Fibroblast of the conjunctiva (primary cell): ENCODE data around the gene KCNQ1.
A peak's percentile ranks its signal among the peaks of the same experiment; 100 is the strongest.

Experiments
- DNase-seq: peaks from one replicate; pipeline ENCODE4 v3.0.0-alpha.2; 2010; ENCODE audit warnings: low read depth

The KCNQ1 gene

DNA sequence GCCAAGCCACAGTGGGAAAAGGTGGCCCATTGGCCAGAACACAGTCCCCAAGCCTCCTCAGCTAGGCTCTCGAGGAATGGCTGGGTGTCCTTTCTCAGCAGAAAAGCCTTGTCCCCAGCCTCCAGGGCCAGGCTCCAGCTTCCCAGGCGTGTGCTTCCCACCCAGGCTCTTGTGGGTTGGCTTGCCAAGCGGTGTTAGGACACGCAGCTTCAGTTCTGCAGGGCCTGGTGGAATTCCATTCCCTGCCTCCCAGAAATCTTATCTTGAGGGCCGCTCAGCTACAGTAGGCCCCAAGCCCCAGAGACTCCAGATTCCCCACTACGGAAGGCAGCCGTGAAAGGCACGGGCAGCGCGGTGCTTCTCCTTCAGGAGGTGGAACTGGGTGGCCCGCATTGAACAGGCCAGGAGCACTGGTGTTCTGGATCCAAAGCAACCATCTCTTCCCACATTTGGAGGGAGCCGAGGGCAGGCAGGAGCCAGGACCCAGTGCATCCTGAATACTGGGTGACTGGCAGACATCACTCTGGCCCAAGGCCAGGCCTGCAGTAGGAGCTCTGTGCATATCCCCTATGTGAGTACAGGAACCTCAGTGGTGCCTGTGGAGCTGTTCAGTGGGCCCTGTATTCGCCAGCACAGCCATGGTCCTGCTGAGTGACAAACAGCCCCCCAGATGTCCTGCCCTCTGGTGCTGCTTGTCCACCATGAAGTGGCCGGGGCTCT is 271.7 kb downstream of the KCNQ1 start:
- DNase-seq, result no peak

DNA sequence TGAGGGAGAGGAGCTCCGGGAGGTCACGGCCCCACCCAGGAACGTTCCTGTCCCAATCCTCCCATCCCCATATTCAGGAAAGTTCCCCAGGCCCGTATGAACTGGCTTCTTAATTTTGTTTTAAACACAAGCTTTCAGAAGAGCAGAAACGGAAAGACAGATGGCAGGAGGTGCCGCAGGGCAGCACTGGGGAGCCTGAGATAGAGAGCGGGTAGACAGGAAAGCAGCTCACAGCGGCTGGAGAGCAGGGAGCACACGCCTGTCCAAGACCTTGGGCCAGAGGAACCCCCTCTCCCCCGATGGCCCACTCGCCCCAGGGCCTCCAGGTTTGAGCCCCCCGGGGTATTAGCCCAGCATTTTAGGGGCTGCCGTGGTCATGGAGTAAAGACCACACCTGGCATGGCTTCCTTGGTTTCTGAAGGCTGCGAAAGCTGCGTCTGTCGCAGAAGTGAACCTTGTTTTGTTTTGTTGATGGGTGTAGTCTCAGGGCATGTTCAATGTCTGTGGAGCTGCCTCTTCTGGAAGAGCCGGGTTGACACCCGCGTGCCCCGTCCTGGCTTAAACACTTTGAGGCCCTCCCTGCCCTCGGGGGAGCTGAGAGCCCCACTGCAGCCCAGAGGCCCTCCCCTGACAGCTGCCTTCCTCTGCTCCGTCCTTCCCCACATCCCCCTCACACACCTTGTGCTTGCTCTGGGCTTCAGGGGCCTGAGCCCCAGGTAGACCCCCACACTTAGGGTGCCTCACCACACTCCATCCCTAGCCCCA is 272.9 kb downstream of the KCNQ1 start:
- no peak for DNase-seq

DNA sequence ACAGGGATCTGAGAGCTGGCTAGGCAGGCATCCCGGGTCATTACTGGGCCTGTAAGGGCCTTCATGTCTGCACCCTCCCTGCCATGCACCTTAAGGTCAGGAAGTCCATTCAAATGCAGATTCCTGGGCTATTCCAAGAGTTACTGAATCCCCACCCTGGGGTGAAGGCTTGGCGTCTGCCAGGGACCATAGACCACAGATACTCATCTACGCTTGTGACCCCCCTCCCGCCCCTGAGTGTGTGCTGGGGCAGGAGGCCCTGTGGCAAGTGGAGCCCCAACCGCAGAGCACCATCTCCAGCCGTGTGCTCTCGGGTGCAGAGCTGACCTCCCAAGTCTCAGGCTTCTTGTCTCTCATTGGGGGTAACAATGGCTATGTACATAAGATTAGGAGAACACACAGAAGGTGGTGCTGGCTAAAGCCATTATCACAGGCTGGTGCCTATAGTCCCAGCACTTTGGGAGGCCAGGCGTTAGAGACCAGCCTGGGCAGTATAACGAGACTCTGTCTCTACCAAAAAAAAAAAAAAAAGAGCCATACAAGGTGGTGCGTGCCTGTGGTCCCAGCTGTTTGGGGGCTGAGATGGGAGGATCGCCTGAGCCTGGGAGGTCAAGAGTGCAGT is 274.1 kb downstream of the KCNQ1 start:
- no peak for DNase-seq

DNA sequence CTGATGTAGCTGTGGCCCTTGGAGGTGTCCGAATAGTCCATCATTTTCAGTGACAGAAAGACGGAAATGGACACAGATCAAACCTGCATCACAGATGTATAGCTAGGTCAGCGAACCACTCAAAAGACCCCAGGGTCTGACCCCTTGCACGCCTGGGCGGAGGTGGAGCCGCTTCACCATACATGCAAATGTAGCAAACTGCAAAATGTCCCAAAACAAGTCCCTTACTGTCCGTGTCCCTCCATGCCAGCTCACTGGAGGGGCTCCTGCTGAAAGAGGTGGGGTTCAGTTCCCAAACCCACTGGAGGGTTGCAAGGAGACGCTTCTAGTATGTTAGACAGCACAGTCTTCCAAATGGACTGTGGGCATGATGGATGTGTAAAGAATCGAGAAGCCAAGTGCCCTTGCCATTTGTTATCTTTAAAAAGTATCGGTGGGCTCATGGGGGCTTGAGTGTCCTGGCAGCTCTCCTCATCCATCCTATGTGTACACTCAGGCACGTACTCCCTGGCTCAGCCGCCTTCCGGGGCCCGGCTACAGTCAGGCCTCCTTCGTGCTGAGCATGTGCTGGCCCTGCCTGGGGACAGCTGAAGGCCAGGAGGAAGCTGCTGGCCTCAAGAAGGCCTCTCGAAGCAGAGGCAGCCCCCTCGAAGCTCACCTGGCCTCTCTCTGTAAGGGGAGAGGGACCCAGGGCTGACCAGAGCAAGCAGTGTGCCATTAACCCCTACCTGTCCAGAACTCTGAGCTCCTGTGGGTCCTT is 275.2 kb downstream of the KCNQ1 start:
- DNase-seq, result no peak

DNA sequence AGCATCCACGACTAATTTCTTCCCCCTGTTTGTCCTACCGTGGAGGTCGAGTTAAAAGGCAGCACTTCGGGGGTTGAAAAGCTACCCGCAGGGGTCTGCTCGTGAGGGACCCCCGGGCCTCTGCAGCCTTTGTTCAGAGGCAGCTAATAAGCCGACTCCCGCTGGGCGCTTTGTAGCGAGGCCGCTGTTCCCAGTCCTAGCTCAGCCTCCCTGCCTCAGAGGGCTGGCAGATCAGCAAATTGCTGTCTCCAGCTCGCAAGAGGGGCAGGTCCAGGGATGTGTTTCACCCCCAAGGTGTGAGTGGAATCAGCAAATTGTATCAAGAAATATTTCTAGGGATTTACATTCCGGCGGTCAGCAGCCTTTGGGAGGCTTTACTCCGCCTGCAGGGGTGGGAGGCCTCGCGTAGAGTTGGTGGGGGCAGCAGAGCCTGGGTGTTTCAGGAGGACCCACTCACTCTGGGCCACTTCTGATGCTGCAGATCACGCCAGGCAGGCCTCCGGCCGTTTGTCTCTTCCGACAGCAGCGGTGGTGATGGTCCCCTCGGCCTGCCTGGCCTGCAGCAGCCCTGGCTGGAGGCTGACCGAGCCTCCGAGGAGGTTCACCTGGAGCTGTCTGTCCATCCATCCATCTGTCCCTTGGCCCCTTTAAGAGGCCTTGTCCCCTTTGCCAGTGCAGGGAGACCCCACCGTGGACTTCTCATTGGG is 276.6 kb downstream of the KCNQ1 start:
- DNase-seq, result no peak

DNA sequence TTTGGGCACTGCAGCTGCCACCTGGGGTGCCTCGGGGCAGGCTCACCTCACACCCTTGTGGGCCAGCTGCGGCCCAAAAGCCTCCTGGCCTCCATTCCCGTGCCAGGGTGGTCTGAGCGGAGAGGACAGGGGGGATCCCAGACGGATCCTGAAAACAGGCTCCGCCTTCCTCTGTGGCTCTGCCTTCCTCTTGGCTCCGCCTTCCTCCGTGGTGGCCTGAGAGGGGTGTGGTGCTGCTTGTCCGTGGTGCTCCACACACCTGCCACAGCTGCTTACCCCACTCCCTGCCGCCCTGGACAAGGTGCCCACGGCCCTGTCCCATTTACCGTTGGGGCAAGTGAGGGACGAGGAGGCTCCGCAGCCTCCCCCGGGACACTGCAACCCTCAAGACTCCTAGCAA is 278.1 kb downstream of the KCNQ1 start:
- no peak for DNase-seq

DNA sequence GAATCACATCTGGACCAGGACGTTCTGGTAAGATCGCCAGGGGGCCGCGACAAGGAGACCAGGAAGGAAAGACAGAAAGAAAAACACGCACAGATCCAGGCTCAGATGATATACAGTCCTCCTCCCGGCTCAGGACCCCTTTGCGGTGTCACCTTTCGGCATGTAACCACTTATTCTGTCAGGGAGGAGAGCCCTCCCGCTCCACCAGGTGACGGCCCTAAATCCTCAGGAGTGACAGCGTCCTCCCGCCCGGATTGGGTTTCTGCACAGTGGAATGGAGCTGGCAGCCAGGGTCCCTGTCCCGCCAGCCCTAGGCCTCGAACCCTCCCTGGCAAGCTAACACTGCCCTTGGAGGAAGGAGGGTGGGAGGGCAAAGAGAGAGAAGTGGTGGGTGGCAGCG is 279.3 kb downstream of the KCNQ1 start:
- no peak for DNase-seq

DNA sequence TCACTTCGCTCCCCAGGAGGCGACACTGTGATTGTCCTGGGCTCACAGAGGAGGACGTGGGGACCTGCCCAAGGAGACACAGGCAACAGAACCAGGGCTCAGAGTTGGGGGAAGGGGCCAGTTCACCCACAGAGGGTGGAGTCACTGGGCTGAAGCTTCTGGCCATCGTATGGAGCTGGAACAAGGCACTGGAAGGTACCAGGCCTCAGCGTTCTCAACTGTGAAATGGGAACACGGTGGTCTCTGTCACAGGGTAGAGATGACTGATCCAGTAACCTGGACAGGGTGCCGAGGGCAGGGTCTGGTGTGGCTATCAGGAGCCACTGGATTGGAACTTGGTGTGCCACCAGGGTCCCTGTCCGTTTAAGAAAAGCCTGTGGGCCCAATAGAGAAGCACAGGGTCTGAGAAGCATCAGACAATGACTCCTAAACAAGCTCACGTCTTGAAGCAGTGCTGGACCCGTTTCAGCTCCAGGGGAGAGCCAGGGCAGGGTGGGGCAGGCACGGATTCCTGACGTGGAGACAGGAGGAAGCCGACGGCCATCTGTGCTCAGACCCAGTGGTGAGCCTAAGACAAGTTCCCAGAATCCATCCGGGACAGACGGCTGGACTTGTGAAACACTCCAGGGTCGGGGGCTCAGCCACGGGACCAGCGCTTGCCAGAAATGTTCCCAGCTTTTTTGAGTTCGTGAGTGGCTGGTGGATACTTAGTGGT is 280.0 kb downstream of the KCNQ1 start:
- no peak for DNase-seq

DNA sequence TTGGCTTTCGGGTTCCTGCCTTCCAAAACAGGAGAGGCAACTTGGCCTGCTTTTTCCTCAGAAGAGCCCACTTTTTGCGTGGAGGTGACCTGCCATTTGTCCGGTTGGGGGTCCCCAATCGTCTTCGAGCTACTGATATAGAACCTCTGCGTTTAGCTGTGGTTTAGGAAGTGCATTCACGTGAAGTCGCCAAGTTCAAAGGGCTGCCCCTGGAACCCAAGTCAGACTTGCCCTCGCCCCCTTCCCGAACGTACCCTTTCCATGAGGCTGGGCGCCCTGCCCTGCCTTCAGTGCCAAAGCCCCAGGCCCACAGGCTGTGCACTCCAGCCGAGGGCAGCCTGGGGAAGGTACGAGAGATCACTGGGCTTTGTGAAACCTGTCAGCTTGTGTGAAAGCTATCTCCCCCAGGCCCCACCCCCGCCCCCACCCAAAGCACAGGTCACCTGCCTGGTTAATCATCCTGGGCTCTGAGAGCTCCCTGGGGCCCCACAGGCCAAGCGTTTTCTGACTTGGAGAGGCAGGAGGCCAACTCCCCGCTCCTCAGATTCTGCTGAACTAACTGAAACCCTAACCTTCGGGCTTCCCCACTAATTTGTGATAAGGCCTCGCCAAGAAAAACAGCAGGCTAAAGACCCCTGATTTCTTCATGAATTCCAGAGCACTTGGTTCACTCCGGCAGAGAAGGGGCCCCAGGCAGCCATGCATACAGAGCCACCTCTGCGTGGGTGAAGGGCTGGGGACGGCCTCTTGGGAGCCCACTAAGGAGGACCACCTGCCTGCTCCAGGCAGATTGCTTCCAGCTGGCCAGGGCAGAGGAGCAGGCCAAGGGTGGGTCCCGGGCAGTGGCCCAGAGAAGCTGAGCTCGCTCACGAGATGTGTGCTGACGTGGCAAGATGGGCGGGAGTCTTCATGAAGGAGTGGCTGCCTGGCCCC is 280.8 kb downstream of the KCNQ1 start:
- peak; percentile 85 for DNase-seq

DNA sequence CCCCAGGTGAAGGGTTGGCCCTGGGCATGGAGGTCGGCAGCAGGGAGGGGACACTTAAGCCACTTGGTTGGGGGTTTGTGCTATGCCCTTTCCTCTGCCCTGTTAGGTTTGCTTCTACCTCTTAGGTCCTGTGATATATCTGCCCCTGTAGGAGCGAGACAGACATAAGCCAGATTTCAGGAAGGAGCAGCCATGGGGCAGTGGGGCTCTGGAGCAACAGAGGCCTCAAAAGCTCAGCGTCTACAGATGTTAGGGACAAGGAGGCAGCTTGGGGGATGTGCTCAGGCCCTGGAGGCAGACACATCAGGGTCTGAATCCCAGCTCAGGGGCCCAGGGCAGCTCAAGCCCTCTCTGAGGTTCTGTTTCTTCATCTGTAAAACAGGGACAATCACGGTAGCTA is 282.2 kb downstream of the KCNQ1 start:
- no peak for DNase-seq

DNA sequence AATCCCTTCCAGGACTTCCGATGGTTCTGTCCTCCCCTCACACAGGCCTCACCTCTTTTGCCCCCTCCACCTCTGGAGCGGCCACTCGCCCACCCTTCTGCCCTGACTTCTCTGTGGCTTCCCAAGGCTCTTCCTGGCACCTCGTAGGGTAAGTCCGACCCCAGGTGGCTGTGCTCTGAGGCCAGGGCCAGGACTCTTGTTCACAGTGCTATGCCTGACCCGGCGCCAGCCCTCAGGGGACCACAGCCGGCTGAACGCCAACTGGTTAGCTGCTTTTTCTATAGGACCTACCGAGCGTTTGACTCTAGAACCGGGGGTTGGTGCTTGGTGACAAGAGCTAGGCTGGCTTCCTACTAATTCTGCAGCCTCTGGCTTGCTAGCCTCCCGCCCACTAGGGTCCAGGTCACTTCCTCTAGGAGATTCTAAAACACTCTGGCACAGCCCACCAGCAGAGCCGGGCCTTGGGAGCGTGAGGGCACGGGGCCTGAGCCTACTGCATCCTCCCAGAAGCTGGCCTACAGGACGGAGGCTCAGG is 283.4 kb downstream of the KCNQ1 start:
- DNase-seq, result no peak

DNA sequence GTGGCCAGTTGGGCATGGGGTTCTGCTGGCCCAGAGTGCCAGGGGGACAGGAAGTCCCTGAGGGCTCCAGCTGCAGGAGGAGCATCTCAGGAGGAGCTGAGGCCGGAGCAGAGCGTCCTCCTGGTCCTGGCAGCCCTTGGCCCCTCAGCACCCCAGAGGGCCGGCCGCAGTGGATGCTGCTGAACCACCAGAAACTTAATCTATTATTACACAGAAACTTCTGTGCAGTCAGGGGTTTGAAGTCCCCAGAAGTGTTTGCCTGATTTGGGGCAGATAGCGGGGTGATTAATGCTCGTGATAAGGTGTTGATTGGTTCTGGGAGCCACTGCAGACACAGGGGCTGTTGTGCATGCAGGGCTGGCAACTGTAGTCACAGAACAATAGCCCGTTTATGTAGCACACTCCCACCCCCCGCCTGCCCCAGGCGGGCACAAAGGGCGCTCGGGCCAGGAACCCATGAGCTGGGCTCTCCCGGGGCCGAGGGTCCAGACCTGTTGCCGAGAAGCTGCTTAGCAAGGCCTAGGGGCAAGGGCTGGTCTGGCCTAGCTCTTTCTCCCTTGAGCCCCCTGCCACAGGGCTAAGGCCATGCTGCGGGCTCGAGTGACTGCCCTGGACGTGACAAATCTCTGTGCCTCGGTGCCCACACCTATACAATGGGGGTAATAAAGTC is 284.0 kb downstream of the KCNQ1 start:
- DNase-seq, result no peak

DNA sequence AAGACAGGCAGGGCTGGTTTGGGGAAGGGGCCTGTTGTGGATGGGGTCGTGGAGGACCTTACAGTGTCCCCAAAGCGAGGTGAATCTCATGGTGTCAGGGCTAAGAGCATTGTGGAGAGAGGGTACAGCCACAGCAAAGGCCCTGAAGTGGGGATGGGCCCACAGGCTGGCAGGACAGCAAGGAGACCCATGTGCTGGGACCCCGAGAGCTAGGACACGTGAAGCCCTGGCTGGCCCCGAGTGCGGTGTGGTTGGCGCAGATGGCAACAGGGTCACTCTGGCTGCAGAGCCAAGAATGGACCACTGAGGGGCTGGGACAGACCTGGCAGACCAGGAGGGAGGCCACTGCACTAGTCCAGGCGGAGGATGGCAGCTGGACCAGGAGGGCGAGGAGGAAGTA is 285.0 kb downstream of the KCNQ1 start:
- DNase-seq, result no peak

DNA sequence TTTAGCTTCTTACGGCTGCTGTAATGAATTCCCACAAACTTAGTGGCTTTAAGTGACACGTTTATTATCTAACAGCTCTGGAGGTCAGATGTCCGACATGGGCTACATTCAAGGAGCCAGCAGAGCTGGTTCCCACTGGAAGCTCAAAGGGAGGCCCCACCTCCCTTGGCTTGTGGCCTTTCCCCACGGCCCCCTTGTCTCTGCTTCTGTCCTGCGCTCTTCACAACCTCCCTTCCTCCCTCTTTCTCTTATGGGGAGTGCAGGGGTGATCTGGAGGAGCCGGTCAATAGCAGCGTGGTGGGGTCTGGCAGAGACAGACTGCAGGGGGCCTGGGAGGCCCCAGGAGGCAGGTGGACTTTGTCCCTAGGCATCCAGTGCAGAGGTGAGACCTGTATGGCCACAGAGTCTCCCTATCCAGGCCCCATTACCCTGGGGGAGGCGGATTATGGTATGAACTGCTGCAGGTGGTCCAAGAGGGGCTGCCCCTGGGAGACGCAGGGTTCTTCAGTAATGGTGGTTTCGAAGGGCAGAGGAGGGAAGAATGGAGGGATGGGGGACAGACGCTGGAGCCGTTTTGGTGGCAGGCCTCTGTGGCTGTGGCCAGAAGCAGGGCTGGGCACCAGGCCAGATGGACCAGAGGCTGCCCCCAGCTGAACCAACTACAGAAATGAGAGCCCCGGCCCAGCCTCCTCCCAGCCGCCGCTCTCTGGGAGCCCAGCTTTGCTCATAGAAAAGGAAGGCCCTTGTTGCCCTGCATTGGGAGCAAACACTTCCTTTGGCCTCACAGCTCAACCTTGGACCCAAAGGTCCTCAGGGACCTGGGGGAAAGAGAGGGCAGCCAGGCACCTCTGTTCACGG is 285.7 kb downstream of the KCNQ1 start:
- DNase-seq, result no peak

DNA sequence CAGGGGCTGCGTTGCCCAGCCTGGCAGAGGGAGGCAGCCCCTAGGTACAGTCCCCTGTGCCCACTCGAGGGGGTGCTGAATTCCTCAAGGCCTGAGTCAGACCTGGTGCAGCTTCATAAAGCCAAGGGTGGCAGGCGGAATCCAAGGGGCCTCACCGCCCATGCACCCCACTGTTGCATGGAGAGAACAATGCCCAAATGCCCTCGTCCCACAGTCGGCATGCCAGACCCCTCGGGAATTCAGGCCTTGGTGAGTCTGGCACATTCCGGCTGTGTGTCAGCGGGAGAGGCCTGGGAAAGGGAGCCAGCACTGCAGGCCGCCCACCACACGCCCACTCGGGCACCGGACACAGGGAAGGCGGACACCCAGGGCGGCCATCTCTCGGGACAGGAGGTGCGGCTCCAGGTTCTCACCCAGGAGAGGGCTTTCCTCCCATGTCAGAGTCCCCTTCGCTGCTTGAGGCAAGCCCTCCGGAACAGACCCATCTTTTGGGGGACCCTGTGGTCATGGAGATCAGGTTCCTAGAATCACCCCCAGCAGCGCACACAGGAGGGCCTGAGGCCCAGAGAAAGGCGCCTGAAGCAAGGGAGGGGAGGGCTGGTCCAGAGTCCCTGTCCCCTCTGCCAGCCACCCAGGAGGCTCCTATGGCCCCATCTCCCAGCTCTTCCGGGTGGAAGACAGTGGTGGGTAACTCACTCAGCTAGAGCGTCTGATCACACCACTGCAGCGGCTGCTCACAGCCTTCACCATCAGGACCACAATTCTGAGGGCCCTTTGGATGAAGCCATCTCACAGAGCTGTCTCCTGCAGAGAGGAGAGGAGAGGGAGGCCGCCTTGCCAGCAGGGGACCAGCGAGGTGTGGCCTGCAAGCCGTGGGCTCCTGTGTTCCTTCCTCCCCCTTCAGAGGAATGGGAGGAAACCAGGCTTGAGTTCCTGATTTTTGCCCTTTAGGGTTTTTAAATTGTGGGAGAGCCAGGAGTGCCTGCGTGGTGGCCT is 286.6 kb downstream of the KCNQ1 start:
- DNase-seq, result no peak

DNA sequence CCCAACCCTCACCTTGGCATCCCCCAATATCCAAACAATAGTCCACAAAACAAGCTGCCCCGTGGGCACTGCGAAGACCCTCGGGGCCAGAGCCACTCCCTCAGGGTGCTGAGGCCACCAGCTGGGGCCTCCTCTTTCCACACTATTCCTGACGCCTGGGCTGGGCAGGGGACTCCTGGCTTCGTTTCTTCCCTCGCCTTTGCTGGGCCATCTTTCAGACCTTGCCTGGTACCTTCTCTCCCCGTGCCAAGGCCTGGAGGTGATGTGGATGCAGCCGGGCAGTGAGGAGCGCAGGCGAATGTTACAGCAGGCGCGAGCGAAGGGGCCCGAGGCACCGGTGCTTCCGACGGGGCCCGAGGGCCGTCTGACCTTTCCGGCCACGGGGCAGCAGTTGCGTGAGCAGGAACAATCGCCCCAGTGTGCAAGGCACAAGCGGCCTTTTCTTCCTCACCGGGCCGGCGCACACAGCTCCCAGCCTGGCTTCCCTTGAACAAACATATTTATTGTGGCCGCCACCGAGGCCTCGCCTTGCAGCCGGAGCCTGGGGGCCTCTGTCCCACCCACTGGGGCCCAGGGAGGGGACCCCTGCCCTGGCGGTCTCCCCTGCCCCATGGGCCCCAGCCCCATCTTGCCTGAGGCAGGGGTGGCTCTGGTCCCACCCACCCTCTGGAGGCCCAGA is 287.6 kb downstream of the KCNQ1 start:
- DNase-seq, result no peak
